NCI-H128 (cell line): Measurements from ENCODE around the gene GLDC.
"Not testable (repeated sequence)": the region's sequence is repeated elsewhere in the genome, so short reads cannot be mapped to it uniquely, and the experiment has no call there.

ENCODE experiments used
- DNase-seq: peaks from one replicate; lab custom pipeline; 2025; ENCODE audit not compliant: unreplicated experiment; lab: John Stamatoyannopoulos, UW

The GLDC gene

DNA sequence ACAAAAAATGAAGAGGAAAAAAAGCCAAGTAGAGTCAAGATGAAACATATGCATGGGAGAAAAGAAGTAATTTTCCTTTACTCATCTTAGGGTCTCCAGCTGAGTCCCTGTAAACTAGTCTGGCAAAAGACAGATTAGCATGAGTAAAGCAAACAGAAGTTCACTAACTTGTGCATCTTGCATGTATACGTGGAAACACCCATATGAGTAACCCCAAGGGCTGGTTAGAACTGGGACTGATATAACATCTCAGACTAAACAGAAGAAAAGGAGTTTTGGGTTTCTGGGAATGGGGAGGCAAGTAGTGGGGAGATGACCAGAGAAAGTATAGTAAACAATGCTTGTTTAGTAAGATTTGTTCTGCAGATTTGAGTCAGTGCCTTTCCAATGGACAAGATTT lies 20.1 kb upstream of the GLDC start:
- DNase-seq, result no peak

DNA sequence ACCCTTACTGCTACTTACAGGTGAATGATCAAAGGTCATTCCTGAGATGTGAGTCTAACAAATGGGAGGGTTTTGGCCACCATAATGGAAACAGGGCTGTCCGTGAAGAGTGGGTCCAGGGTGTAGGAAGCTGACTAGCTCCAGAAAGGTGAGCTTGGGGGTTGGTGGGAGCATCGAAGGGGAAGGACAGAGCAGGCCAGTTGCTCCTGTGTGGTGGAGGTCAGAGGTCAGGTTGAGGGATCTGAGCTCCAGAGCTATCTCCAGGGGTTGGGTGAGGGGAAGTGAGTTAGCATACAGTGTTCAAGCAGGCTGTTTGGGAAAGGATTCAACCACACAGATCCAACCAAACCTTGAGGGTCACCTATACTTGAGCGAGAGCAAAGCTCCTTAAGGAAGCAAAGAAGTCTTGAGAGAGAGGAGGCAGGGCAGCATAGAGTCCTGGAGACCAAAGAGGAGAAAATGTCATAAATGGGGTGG lies 18.7 kb upstream of the GLDC start:
- no peak for DNase-seq

GRCh38 chr9:6660512-6660911 lies 15.0 kb upstream of the GLDC start:
- DNase-seq, result no peak

DNA sequence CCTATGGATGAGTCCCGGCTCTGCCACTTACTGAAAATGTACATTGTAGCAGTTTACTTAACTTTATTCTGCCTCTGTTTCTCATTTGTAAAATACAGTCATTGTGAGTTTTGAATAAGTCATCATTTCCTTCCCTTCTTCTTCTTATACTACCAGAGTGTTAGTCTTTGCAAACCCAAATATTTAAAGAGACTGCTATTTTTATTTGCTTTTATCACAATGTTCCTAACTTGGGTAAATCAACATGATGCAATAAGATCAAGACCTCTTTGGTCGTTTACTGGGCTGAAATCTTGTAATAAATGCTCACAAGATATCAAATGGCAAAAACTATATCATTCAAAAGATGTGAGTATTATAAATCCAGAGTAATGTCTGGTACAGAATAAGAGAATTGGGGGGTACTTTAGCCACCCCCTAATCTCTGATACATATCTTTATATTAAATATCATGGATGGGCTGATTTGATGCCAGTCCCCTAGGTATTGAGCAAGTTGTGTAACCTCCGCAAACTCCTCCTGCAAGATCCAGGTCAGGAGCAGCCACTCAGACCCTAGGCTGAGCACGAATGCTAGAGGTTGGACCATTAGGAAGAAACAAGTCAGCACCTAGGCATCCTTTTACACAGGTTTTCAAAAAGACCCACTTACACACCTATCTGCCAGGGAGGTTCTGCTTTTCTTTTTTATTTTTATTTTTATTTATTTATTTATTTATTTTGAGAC lies 13.3 kb upstream of the GLDC start:
- DNase-seq, result no peak

DNA sequence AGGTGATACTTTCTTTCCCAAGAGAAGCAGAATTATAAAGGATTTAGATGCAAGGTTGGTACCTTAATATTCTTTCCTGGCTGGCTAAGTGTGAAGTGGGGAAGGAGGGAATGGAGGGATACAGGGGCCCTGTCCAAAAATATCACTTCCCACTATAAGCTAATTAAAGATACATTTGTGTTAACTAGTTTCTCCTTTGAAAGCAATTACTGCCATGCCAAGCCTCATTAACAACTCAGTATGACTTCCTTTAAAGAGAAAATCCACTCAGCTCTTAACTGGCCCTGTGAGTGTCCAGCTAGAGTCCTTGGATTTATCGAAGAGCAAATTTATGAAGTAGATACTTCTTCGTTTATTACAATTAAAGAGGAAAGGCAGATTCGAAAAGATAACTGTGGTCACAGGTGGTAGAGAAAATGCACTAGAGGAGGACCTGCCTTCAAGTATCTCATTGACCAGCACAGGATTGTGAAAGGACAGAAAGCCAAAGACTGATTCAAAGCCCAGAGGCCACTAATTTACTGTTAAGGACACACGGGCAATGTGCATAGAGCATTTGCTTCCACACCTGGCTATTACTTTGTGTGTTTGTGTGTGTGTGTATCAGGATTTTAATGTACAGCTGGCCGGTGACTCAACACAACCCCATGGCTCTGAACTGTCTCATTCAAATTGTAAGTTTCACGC lies 11.2 kb upstream of the GLDC start:
- no peak for DNase-seq

DNA sequence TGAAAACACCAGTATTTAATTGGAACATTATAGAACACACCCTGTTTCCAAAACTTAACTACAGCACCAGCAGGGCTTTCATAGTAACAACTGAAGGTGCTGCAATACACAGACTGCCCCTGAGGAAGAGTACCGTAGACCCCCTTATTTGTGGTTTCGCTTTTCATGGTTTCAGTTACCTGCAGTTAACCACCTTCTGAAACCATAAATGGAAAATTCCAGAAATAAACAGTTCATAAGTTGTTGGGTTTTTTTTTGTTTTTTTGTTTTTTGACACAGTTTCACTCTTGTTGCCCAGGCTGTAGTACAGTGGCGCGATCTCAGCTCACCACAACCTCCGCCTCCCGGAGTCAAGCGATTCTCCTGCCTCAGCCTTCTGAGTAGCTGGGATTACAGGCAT lies 9.5 kb upstream of the GLDC start:
- no peak for DNase-seq

GRCh38 chr9:6646293-6646636 lies 736 bp upstream of the GLDC start:
- no peak for DNase-seq

GRCh38 chr9:6645105-6645354 lies 499 bp downstream of the GLDC start:
- DNase-seq, result not testable (repeated sequence)

- no peak for DNase-seq
These were observed 1.0 kb downstream of the GLDC start for GRCh38 chr9:6644346-6645104.

DNA sequence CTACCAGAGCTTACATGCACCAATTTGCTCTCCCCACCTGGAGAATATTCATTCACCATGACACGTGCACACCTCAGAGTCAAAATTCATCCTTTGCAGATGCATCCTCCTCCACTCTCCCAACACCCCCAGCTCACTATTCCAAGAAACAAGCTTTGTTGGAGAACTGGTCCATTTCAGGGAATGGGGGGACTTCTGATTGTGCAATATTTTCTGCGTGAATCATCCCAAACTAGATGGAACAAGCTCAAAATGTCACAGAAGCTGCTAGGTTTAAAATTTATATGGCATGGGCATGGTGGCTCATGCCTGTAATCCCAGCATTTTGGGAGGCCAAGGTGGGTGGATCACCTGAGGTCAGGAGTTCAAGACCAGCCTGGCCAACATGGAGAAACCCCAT lies 3.6 kb downstream of the GLDC start:
- DNase-seq, result no peak

DNA sequence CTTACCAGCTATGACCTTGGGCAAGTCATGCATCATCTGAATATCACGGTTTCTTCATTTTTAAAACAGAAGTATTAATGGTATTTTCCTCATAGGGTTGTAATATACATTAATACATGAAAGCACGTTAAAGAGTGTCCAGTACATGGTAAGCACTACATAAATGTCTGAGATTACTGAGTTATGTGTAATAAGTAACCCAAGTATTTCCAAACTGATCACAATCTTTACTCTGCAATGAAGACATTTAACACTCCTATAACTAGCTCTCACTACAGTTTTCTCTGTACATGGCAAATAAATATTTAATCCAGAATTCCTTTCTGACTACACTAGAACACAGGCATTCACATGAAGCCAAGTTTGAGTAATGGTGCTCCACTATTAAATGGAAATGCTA lies 4.0 kb downstream of the GLDC start:
- no peak for DNase-seq

DNA sequence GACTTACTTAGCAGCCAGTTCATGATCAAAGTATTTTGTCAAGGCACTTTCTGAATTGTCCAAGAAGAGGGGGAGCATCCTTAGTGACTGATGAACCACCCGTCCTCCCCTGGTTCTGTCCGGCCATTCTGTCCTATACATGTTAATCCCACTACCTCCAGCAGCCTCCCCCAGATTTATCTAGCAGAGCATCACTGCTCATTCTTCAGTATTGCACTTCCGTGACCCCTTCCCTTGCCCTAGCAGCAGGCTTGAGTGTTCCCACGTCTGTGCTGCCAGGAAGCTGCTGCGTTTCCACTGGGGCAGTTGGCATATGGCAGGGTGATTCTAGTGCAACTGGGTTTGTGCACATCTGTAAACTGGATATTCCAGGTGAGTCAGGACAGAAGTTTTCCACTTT lies 4.5 kb downstream of the GLDC start:
- DNase-seq, result no peak

GRCh38 chr9:6640268-6641051 lies 5.1 kb downstream of the GLDC start:
- no peak for DNase-seq

GRCh38 chr9:6639622-6640021 lies 5.9 kb downstream of the GLDC start:
- DNase-seq, result no peak

GRCh38 chr9:6634444-6634843 lies 11.1 kb downstream of the GLDC start:
- DNase-seq, result no peak

DNA sequence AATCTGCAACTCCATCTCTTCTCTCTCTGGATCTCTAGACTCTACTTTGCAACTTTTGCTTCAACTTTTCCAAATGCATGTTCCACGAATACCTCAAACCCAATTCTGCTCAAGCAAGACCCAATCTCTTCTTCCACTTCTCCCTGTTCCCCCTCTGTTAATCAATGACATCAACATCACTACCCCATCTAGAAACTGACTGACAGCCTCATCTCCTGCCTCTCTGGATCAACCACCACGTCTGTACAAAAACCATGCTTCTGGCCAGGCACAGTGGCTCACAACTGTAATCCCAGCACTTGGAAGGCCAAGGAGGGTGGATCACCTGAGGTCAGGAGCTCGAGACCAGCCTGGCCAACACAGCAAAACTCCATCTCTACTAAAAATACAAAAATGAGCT lies 12.2 kb downstream of the GLDC start:
- DNase-seq, result no peak

DNA sequence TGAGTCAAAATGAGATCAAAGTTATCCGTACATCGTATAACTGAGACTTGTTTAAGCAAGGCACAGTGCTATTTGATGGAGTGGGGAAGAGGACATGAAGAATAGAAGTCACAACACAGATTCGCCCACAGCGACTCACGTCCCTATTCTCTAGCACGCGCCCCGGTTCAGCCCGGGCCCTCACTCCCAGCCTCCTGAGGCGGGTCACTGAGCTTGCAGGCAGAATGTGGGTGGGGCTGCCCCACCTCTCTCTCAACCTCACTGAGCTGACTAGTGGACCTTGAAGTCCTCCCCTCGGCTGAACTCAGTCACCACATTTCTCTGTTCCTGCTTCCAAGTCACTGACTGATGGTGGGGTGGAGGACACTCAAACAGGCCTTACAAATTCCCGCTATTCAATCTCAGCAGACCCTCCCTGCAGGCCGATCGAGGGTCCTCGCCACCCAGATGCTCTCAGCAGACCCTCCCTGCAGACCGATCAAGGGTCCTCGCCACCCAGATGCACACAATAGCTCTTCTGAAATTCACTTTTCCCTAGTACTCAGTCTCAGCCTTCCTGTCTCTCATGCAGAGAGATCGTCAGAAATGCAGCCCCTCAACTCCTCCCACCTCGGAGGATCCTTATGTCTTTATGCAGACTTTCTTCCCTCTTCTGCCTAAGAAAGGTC lies 12.9 kb downstream of the GLDC start:
- DNase-seq, result no peak

GRCh38 chr9:6631207-6631512 lies 14.4 kb downstream of the GLDC start:
- DNase-seq, result no peak

- DNase-seq, result no peak
These were observed 14.9 kb downstream of the GLDC start for GRCh38 chr9:6630502-6631206.

GRCh38 chr9:6628704-6629103 lies 16.8 kb downstream of the GLDC start:
- no peak for DNase-seq

DNA sequence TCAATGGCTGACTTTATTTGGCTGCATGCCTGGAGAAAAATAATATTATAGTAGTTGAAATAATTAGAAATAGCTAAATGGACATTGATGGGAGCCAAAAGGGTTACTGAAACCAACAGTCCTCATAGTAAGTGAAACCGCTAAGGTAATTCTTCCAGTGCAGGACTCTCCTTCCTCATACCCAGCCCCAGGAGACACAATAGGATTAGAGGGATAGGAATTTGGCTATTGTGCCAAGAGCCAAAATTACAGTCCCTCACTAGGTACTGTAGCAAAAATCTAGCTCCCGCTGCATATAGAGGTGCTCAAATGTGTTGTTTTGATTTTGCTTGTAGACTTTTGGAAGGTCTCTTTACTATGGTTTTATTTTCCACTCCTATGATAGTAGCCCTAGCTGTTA lies 20.2 kb downstream of the GLDC start:
- DNase-seq, result no peak
